Hematopoietic multipotent progenitor cell treated with erythropoietin and hydrocortisone succinate and interleukin-3 and kit ligand, for 4 days (in vitro differentiated cells): Measurements from ENCODE around the gene HCFC2.
"Not testable (repeated sequence)": the region's sequence is repeated elsewhere in the genome, so short reads cannot be mapped to it uniquely, and the experiment has no call there.

Experiments
- DNase-seq: peaks from one replicate; pipeline ENCODE4 v3.0.0-alpha.2; 2015

The HCFC2 gene

GRCh38 chr12:104064031-104064841 is at the start of gene HCFC2:
HCFC2 (plus strand) TSS chr12:104064531; CDS start chr12:104064561, 30 bp downstream.
- DNase-seq = peak; percentile 95

- DNase-seq = not testable (repeated sequence)
These were observed 42.5 kb upstream of the HCFC2 start for GRCh38 chr12:104021862-104022261.

- DNase-seq = no peak
These were observed 41.5 kb upstream of the HCFC2 start for GRCh38 chr12:104022786-104023185.

GRCh38 chr12:104023710-104024109 is 40.6 kb upstream of the HCFC2 start:
- no peak for DNase-seq

- DNase-seq = no peak
These were observed 40.0 kb upstream of the HCFC2 start for GRCh38 chr12:104024348-104024747.

- DNase-seq = no peak
These were observed 38.6 kb upstream of the HCFC2 start for GRCh38 chr12:104025771-104026170.

GRCh38 chr12:104026841-104027599 is 37.3 kb upstream of the HCFC2 start:
- no peak for DNase-seq

GRCh38 chr12:104030596-104030995 is 33.7 kb upstream of the HCFC2 start:
- not testable (repeated sequence) for DNase-seq

- not testable (repeated sequence) for DNase-seq
These were observed 28.2 kb upstream of the HCFC2 start for GRCh38 chr12:104036143-104036542.

- DNase-seq = not testable (repeated sequence)
These were observed 24.6 kb upstream of the HCFC2 start for GRCh38 chr12:104039769-104040168.

- DNase-seq = no peak
These were observed 21.8 kb upstream of the HCFC2 start for GRCh38 chr12:104042580-104042979.

- DNase-seq = no peak
These were observed 20.2 kb upstream of the HCFC2 start for GRCh38 chr12:104044158-104044557.

- no peak for DNase-seq
These were observed 18.0 kb upstream of the HCFC2 start for GRCh38 chr12:104046306-104046705.

GRCh38 chr12:104048162-104048561 is 16.2 kb upstream of the HCFC2 start:
- no peak for DNase-seq

GRCh38 chr12:104048811-104049210 is 15.5 kb upstream of the HCFC2 start:
- no peak for DNase-seq

GRCh38 chr12:104049278-104049902 is 14.9 kb upstream of the HCFC2 start:
- DNase-seq = no peak

- peak; percentile 31 for DNase-seq
These were observed 14.4 kb upstream of the HCFC2 start, which contains the start of gene GLT8D2 for GRCh38 chr12:104049903-104050356. GLT8D2 (minus strand) TSS chr12:104050187; CDS start chr12:104019648, 30,539 bp downstream.

GRCh38 chr12:104050436-104050835 is 13.9 kb upstream of the HCFC2 start:
- no peak for DNase-seq

- no peak for DNase-seq
These were observed 9.5 kb upstream of the HCFC2 start for GRCh38 chr12:104054681-104055346.

- no peak for DNase-seq
These were observed 8.5 kb upstream of the HCFC2 start for GRCh38 chr12:104055686-104056388.

GRCh38 chr12:104056419-104056972 is 7.8 kb upstream of the HCFC2 start:
- DNase-seq = no peak

- peak; percentile 55 for DNase-seq
These were observed 6.5 kb upstream of the HCFC2 start for GRCh38 chr12:104057771-104058197.
